ENCODE data around the gene REELD1.

The REELD1 gene

GRCh38 chr4:146236216-146236615, 21.9 kb downstream of the REELD1 start:
- no peak overlapping the region for H3K4me3 ChIP-seq

GRCh38 chr4:146237092-146237491, 22.8 kb downstream of the REELD1 start:
- H3K27ac ChIP-seq = no peak overlapping the region
- no peaks in the 10 kb centered on the region for H3K36me3 ChIP-seq (ENCODE audit: insufficient read depth, low read length)
- H3K4me3 ChIP-seq = no peak overlapping the region
- no peak overlapping the region for H3K9ac ChIP-seq (ENCODE audit: insufficient read length)
- TF ChIP-seq POLR2AphosphoS5 (IDR thresholded peaks at IDR 0.05; ENCODE audit: borderline replicate concordance, low read depth, low read length) (no peak), EZH2 (IDR thresholded peaks at IDR 0.05) (no peak), FOXP2 (optimal IDR thresholded peaks at IDR 0.05; ENCODE audit: control extremely low read depth, extremely low read length, insufficient read depth) (no peak)
- no peak for DNase-seq (ENCODE audit: low read depth, low spot score)
- no peaks in the 10 kb centered on the region for H3K9me3 ChIP-seq (ENCODE audit: low read depth, low read length)

More at GRCh38 chr4:146236216-146236615, 21.9 kb downstream of the REELD1 start:
- H3K27ac ChIP-seq = no peak overlapping the region
- H3K9me3 ChIP-seq (ENCODE audit: low read depth, low read length) = no peaks in the 10 kb centered on the region
- no peak for DNase-seq (ENCODE audit: low read depth, low spot score)
- H3K9ac ChIP-seq (ENCODE audit: insufficient read length) = no peak overlapping the region
- TF ChIP-seq EZH2 (IDR thresholded peaks at IDR 0.05) (no peak), POLR2AphosphoS5 (IDR thresholded peaks at IDR 0.05; ENCODE audit: borderline replicate concordance, low read depth, low read length) (no peak), FOXP2 (optimal IDR thresholded peaks at IDR 0.05; ENCODE audit: control extremely low read depth, extremely low read length, insufficient read depth) (no peak)
- H3K36me3 ChIP-seq (ENCODE audit: insufficient read depth, low read length) = no peaks in the 10 kb centered on the region

DNA sequence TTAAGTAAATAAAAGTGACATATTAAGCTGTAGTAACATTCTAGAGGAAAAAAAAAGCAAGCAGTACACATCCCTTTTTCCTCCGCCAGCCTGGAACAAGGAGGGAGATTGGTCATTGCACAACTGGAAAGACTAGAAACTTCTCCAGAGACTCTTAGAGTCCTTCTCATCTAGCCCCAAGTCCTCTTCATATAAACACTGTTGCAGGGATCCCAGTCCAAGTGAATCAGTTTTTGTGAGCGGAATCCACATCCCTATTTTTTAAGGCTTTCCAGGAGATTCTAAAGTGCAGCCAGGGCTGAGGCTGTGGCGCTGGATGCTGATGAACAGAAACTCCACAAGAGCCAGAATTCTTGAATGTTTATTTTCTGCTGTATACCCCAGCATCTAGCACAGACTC, 23.8 kb downstream of the REELD1 start:
- no peak overlapping the region for H3K4me3 ChIP-seq
- H3K27ac ChIP-seq = no peak overlapping the region
- TF ChIP-seq POLR2AphosphoS5 (IDR thresholded peaks at IDR 0.05; ENCODE audit: borderline replicate concordance, low read depth, low read length) (no peak), FOXP2 (optimal IDR thresholded peaks at IDR 0.05; ENCODE audit: control extremely low read depth, extremely low read length, insufficient read depth) (no peak), EZH2 (IDR thresholded peaks at IDR 0.05) (no peak)
- no peaks in the 10 kb centered on the region for H3K36me3 ChIP-seq (ENCODE audit: insufficient read depth, low read length)
- no peak for DNase-seq (ENCODE audit: low read depth, low spot score)
- no peak overlapping the region for H3K9ac ChIP-seq (ENCODE audit: insufficient read length)
- H3K9me3 ChIP-seq (ENCODE audit: low read depth, low read length) = no peaks in the 10 kb centered on the region

- H3K4me3 ChIP-seq = no peak overlapping the region
- TF ChIP-seq FOXP2 (optimal IDR thresholded peaks at IDR 0.05; ENCODE audit: control extremely low read depth, extremely low read length, insufficient read depth) = no peak
- no peak for TF ChIP-seq EZH2 (IDR thresholded peaks at IDR 0.05)
- TF ChIP-seq POLR2AphosphoS5 (IDR thresholded peaks at IDR 0.05; ENCODE audit: borderline replicate concordance, low read depth, low read length) = no peak
- H3K36me3 ChIP-seq (ENCODE audit: insufficient read depth, low read length) = no peaks in the 10 kb centered on the region
- H3K9ac ChIP-seq (ENCODE audit: insufficient read length) = no peak overlapping the region
- H3K9me3 ChIP-seq (ENCODE audit: low read depth, low read length) = no peaks in the 10 kb centered on the region
- H3K27ac ChIP-seq = no peak overlapping the region
- DNase-seq (ENCODE audit: low read depth, low spot score) = no peak
These were observed 29.0 kb downstream of the REELD1 start for GRCh38 chr4:146243141-146243882.

DNA sequence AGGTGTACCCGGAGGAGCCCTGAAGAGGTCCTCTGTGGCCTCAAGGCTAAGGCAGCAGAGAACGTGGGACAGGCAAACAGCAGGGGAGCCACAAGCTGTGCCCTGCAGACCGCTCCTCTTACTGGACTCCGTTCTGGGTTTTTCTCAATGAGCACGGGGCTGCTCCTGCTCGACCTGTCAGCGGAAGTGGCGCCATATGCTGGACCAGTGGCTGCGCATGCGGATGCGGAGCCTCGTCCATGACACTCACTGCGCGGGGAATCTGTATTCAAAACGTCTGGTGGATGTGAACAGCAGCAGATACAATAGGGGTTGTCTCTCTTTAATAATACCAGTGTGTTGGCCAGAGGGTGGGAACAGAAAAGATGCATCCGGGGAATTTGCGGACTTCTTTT, 29.5 kb downstream of the REELD1 start:
- no peaks in the 10 kb centered on the region for H3K9me3 ChIP-seq (ENCODE audit: low read depth, low read length)
- TF ChIP-seq FOXP2 (optimal IDR thresholded peaks at IDR 0.05; ENCODE audit: control extremely low read depth, extremely low read length, insufficient read depth) = no peak
- TF ChIP-seq EZH2 (IDR thresholded peaks at IDR 0.05) = no peak
- TF ChIP-seq POLR2AphosphoS5 (IDR thresholded peaks at IDR 0.05; ENCODE audit: borderline replicate concordance, low read depth, low read length) = no peak
- H3K36me3 ChIP-seq (ENCODE audit: insufficient read depth, low read length) = no peaks in the 10 kb centered on the region
- no peak for DNase-seq (ENCODE audit: low read depth, low spot score)
- no peak overlapping the region for H3K4me3 ChIP-seq
- no peak overlapping the region for H3K27ac ChIP-seq
- H3K9ac ChIP-seq (ENCODE audit: insufficient read length) = no peak overlapping the region

GRCh38 chr4:146244496-146244895, 30.2 kb downstream of the REELD1 start:
- TF ChIP-seq POLR2AphosphoS5 (IDR thresholded peaks at IDR 0.05; ENCODE audit: borderline replicate concordance, low read depth, low read length) (no peak), FOXP2 (optimal IDR thresholded peaks at IDR 0.05; ENCODE audit: control extremely low read depth, extremely low read length, insufficient read depth) (no peak)
- H3K9me3 ChIP-seq (ENCODE audit: low read depth, low read length) = no peaks in the 10 kb centered on the region
- H3K36me3 ChIP-seq (ENCODE audit: insufficient read depth, low read length) = no peaks in the 10 kb centered on the region
- no peak overlapping the region for H3K9ac ChIP-seq (ENCODE audit: insufficient read length)
- no peak overlapping the region for H3K4me3 ChIP-seq
- no peak overlapping the region for H3K27ac ChIP-seq
- DNase-seq (ENCODE audit: low read depth, low spot score) = no peak

- DNase-seq (ENCODE audit: low read depth, low spot score) = no peak
- H3K9me3 ChIP-seq (ENCODE audit: low read depth, low read length) = no peaks in the 10 kb centered on the region
- H3K4me3 ChIP-seq = no peak overlapping the region
- H3K27ac ChIP-seq = no peak overlapping the region
- H3K9ac ChIP-seq (ENCODE audit: insufficient read length) = no peak overlapping the region
- H3K36me3 ChIP-seq (ENCODE audit: insufficient read depth, low read length) = no peaks in the 10 kb centered on the region
- no peak for TF ChIP-seq POLR2AphosphoS5 (IDR thresholded peaks at IDR 0.05; ENCODE audit: borderline replicate concordance, low read depth, low read length)
- no peak for TF ChIP-seq EZH2 (IDR thresholded peaks at IDR 0.05)
- no peak for TF ChIP-seq FOXP2 (optimal IDR thresholded peaks at IDR 0.05; ENCODE audit: control extremely low read depth, extremely low read length, insufficient read depth)
These were observed 30.9 kb downstream of the REELD1 start for GRCh38 chr4:146245246-146245645.

GRCh38 chr4:146245850-146246249, 31.5 kb downstream of the REELD1 start:
- H3K9ac ChIP-seq (ENCODE audit: insufficient read length) = no peak overlapping the region
- no peak for DNase-seq (ENCODE audit: low read depth, low spot score)
- TF ChIP-seq POLR2AphosphoS5 (IDR thresholded peaks at IDR 0.05; ENCODE audit: borderline replicate concordance, low read depth, low read length) = no peak
- TF ChIP-seq EZH2 (IDR thresholded peaks at IDR 0.05) = no peak
- no peak for TF ChIP-seq FOXP2 (optimal IDR thresholded peaks at IDR 0.05; ENCODE audit: control extremely low read depth, extremely low read length, insufficient read depth)
- H3K36me3 ChIP-seq (ENCODE audit: insufficient read depth, low read length) = no peaks in the 10 kb centered on the region
- H3K27ac ChIP-seq = no peak overlapping the region
- H3K9me3 ChIP-seq (ENCODE audit: low read depth, low read length) = no peaks in the 10 kb centered on the region
- no peak overlapping the region for H3K4me3 ChIP-seq

- Histone ChIP-seq H3K27ac (no peak overlapping the region), H3K36me3 (ENCODE audit: insufficient read depth, low read length) (no peaks in the 10 kb centered on the region), H3K4me3 (no peak overlapping the region), H3K9ac (ENCODE audit: insufficient read length) (no peak overlapping the region), H3K9me3 (ENCODE audit: low read depth, low read length) (no peaks in the 10 kb centered on the region)
- no peak for TF ChIP-seq EZH2 (IDR thresholded peaks at IDR 0.05)
- TF ChIP-seq FOXP2 (optimal IDR thresholded peaks at IDR 0.05; ENCODE audit: control extremely low read depth, extremely low read length, insufficient read depth) = no peak
- no peak for TF ChIP-seq POLR2AphosphoS5 (IDR thresholded peaks at IDR 0.05; ENCODE audit: borderline replicate concordance, low read depth, low read length)
- no peak for DNase-seq (ENCODE audit: low read depth, low spot score)
These were observed 32.0 kb downstream of the REELD1 start for GRCh38 chr4:146246381-146246780.
